Endothelial cell (in vitro differentiated cells): Measurements from ENCODE around the gene TTC34. TPM values are rescaled to one million over a fixed set of nuclear protein-coding genes. Genes with fewer than 3 reads are reported as not detected.

Source experiments
- DNase-seq: peaks from one replicate; pipeline ENCODE4 v3.0.0; 2021; ENCODE audit warnings: low spot score
- H3K27ac Mint-ChIP-seq: one replicate; pipeline ENCODE4 v1.8.0; 2021; ENCODE audit warnings: mixed read lengths, inconsistent platforms; ENCODE audit not compliant: unreplicated experiment
- H3K27me3 Mint-ChIP-seq: one replicate; pipeline ENCODE4 v1.8.0; 2021; ENCODE audit warnings: mild to moderate bottlenecking, moderate library complexity, mixed read lengths, inconsistent platforms; ENCODE audit not compliant: unreplicated experiment
- H3K36me3 Mint-ChIP-seq: one replicate; pipeline ENCODE4 v1.8.0; 2021; ENCODE audit warnings: mild to moderate bottlenecking, low read depth, mixed read lengths, inconsistent platforms; ENCODE audit not compliant: unreplicated experiment
- H3K4me1 Mint-ChIP-seq: one replicate; pipeline ENCODE4 v1.8.0; 2021; ENCODE audit warnings: mild to moderate bottlenecking, mixed read lengths, inconsistent platforms; ENCODE audit not compliant: unreplicated experiment
- H3K4me3 Mint-ChIP-seq: one replicate; pipeline ENCODE4 v1.8.0; 2021; ENCODE audit warnings: mild to moderate bottlenecking, mixed read lengths, inconsistent platforms; ENCODE audit not compliant: unreplicated experiment
- H3K9me3 Mint-ChIP-seq: one replicate; pipeline ENCODE4 v1.8.0; 2021; ENCODE audit warnings: mixed read lengths, inconsistent platforms; ENCODE audit not compliant: unreplicated experiment
- CTCF ChIP-seq: fragments of 200-600 bp; sonication (generic); IDR thresholded peaks from one replicate; pipeline ENCODE4 v1.5.0; 2021; ENCODE audit warnings: antibody characterized with exemption; ENCODE audit not compliant: unreplicated experiment
- total RNA-seq: library from RNA; stranded (reverse); fragmentation: NEBNext Ultra II Directional; extraction: Animal tissue kit (Norgen Biotek cat#: 25700); gene quantifications from one replicate; pipeline ENCODE4 v1.2.1, GENCODE V29; 2021; ENCODE audit not compliant: unreplicated experiment

TTC34 gene
- total RNA-seq, 1 donor from 2014 or later, result 0.82 TPM

- H3K27ac Mint-ChIP-seq, result no peak overlapping the region
- H3K4me3 Mint-ChIP-seq, result no peak overlapping the region
- no peaks in the 10 kb centered on the region for H3K4me1 Mint-ChIP-seq
- peaks cover 4% of the 10 kb centered on the region for H3K9me3 Mint-ChIP-seq
- DNase-seq, result no peak
- H3K36me3 Mint-ChIP-seq, result peaks cover 9% of the 10 kb centered on the region
- TF ChIP-seq CTCF, result no peak
- peaks cover 14% of the 10 kb centered on the region for H3K27me3 Mint-ChIP-seq
Measured at GRCh38 chr1:2810281-2810680, 8.8 kb upstream of the TTC34 start.

- Mint-ChIP-seq H3K36me3 (peaks cover 9% of the 10 kb centered on the region), H3K27me3 (peaks cover 14% of the 10 kb centered on the region), H3K27ac (no peak overlapping the region), H3K4me3 (no peak overlapping the region), H3K4me1 (no peaks in the 10 kb centered on the region), H3K9me3 (peaks cover 4% of the 10 kb centered on the region)
- TF ChIP-seq CTCF, result no peak
- DNase-seq, result no peak
Measured at GRCh38 chr1:2809656-2810055, 8.2 kb upstream of the TTC34 start.

GRCh38 chr1:2808831-2809605, 7.5 kb upstream of the TTC34 start:
- Mint-ChIP-seq H3K27me3 (peaks cover 13% of the 10 kb centered on the region), H3K4me3 (no peak overlapping the region), H3K4me1 (no peaks in the 10 kb centered on the region), H3K36me3 (peaks cover 8% of the 10 kb centered on the region), H3K9me3 (peaks cover 4% of the 10 kb centered on the region), H3K27ac (no peak overlapping the region)
- no peak for TF ChIP-seq CTCF
- no peak for DNase-seq

- DNase-seq, result no peak
- H3K4me1 Mint-ChIP-seq, result no peaks in the 10 kb centered on the region
- H3K9me3 Mint-ChIP-seq, result peaks cover 4% of the 10 kb centered on the region
- H3K27me3 Mint-ChIP-seq, result peaks cover 13% of the 10 kb centered on the region
- TF ChIP-seq CTCF, result no peak
- no peak overlapping the region for H3K4me3 Mint-ChIP-seq
- peaks cover 3% of the 10 kb centered on the region for H3K36me3 Mint-ChIP-seq
- no peak overlapping the region for H3K27ac Mint-ChIP-seq
Measured at GRCh38 chr1:2808386-2808705, 6.9 kb upstream of the TTC34 start.

GRCh38 chr1:2807678-2808385, 6.3 kb upstream of the TTC34 start:
- peaks cover 4% of the 10 kb centered on the region for H3K9me3 Mint-ChIP-seq
- H3K27ac Mint-ChIP-seq, result no peak overlapping the region
- H3K36me3 Mint-ChIP-seq, result peaks cover 3% of the 10 kb centered on the region
- no peak overlapping the region for H3K4me3 Mint-ChIP-seq
- DNase-seq, result no peak
- no peak for TF ChIP-seq CTCF
- H3K27me3 Mint-ChIP-seq, result peaks cover 13% of the 10 kb centered on the region
- H3K4me1 Mint-ChIP-seq, result no peaks in the 10 kb centered on the region
